ENCODE data around the gene SEMA5B.

SEMA5B gene

GRCh38 chr3:123002749-123003497, 24.6 kb downstream of the SEMA5B start:
- Histone ChIP-seq H3K27me3 (ENCODE audit: control insufficient read depth, insufficient read depth, low read length) (no peaks in the 10 kb centered on the region), H3K36me3 (ENCODE audit: control insufficient read depth, low read depth, low read length) (no peaks in the 10 kb centered on the region), H3K27ac (ENCODE audit: low read length) (no peak overlapping the region), H3K9ac (ENCODE audit: low read length) (no peak overlapping the region), H3K4me1 (ENCODE audit: control insufficient read depth, low read depth, low read length) (peaks cover 25% of the 10 kb centered on the region), H3K9me3 (ENCODE audit: control insufficient read depth, low read depth, low read length) (no peaks in the 10 kb centered on the region), H3K4me3 (ENCODE audit: low read length) (no peak overlapping the region)

DNA sequence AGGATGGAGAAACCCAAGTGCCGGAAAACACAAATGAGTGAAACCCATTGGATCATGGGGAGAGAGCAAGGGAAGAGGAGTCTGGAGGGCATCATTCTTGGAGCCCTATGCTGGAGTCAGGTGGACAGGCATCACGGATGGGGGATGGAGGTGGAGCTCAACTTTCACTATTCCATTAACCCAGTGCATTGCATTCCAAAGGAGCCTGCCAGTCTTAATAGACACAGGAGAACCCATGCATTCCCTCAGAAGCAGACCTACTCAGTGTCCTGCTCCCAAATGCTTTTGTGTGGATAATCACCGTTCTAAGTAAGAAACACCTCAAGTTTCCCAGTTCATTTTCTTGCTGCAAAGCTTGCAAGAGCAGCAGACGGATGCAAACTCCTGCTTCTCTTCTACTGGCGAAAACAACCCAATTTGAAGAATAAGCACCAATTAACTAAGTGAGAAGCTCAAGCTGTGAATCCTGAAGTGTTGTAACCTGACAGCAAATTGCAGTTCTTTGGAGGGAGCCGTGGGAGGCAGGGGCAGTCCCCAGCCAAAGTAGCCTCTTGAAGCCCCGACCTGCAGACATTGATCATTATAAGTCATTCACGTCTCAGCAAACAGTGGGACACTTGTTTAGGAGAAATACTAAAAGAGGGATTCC, 25.3 kb downstream of the SEMA5B start:
- H3K27ac ChIP-seq (ENCODE audit: low read length), result no peak overlapping the region
- H3K4me3 ChIP-seq (ENCODE audit: low read length), result no peak overlapping the region
- H3K9ac ChIP-seq (ENCODE audit: low read length), result no peak overlapping the region
- H3K27me3 ChIP-seq (ENCODE audit: control insufficient read depth, insufficient read depth, low read length), result no peaks in the 10 kb centered on the region
- H3K4me1 ChIP-seq (ENCODE audit: control insufficient read depth, low read depth, low read length), result peaks cover 24% of the 10 kb centered on the region
- H3K36me3 ChIP-seq (ENCODE audit: control insufficient read depth, low read depth, low read length), result no peaks in the 10 kb centered on the region
- no peaks in the 10 kb centered on the region for H3K9me3 ChIP-seq (ENCODE audit: control insufficient read depth, low read depth, low read length)

- H3K4me3 ChIP-seq (ENCODE audit: low read length), result no peak overlapping the region
- no peaks in the 10 kb centered on the region for H3K27me3 ChIP-seq (ENCODE audit: control insufficient read depth, insufficient read depth, low read length)
- no peak overlapping the region for H3K9ac ChIP-seq (ENCODE audit: low read length)
- H3K4me1 ChIP-seq (ENCODE audit: control insufficient read depth, low read depth, low read length), result peaks cover 18% of the 10 kb centered on the region
- H3K27ac ChIP-seq (ENCODE audit: low read length), result no peak overlapping the region
- H3K9me3 ChIP-seq (ENCODE audit: control insufficient read depth, low read depth, low read length), result no peaks in the 10 kb centered on the region
- no peaks in the 10 kb centered on the region for H3K36me3 ChIP-seq (ENCODE audit: control insufficient read depth, low read depth, low read length)
Observed at GRCh38 chr3:122998856-122999255, 28.7 kb downstream of the SEMA5B start.

GRCh38 chr3:122998206-122998605, 29.4 kb downstream of the SEMA5B start:
- Histone ChIP-seq H3K4me1 (ENCODE audit: control insufficient read depth, low read depth, low read length) (peaks cover 25% of the 10 kb centered on the region), H3K27ac (ENCODE audit: low read length) (no peak overlapping the region), H3K9ac (ENCODE audit: low read length) (no peak overlapping the region), H3K27me3 (ENCODE audit: control insufficient read depth, insufficient read depth, low read length) (no peaks in the 10 kb centered on the region), H3K9me3 (ENCODE audit: control insufficient read depth, low read depth, low read length) (no peaks in the 10 kb centered on the region), H3K4me3 (ENCODE audit: low read length) (no peak overlapping the region), H3K36me3 (ENCODE audit: control insufficient read depth, low read depth, low read length) (no peaks in the 10 kb centered on the region)

DNA sequence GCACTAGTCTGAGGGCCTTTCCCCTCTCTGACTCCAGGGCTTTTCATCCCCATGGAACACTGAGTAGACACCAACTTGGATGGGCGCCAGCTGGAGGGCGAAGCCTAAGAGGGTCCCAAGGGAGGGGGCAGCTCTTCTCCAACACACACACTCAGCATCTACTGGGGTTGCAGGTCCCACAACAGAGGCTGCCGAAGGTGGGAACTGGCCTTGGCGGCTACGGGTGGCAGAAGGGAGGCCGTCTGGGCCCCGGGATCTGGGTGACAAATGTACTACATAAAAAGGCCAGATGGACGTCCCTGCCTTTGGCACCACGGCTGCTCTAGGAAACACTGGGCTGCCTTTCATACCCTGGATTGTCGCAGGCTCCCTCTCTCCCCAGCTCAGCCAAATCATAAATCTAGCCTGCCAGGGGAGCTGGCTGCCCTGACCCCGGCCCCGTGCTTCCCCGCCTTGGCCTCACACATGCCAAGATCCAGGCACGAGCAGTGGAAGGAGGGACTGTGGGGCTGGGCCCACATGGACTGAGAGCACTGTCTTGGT, 31.5 kb downstream of the SEMA5B start:
- no peak overlapping the region for H3K9ac ChIP-seq (ENCODE audit: low read length)
- H3K4me3 ChIP-seq (ENCODE audit: low read length), result no peak overlapping the region
- H3K36me3 ChIP-seq (ENCODE audit: control insufficient read depth, low read depth, low read length), result no peaks in the 10 kb centered on the region
- no peaks in the 10 kb centered on the region for H3K27me3 ChIP-seq (ENCODE audit: control insufficient read depth, insufficient read depth, low read length)
- H3K4me1 ChIP-seq (ENCODE audit: control insufficient read depth, low read depth, low read length), result peaks cover 14% of the 10 kb centered on the region
- no peaks in the 10 kb centered on the region for H3K9me3 ChIP-seq (ENCODE audit: control insufficient read depth, low read depth, low read length)
- H3K27ac ChIP-seq (ENCODE audit: low read length), result no peak overlapping the region

- no peak overlapping the region for H3K9ac ChIP-seq (ENCODE audit: low read length)
- no peak overlapping the region for H3K4me3 ChIP-seq (ENCODE audit: low read length)
- H3K9me3 ChIP-seq (ENCODE audit: control insufficient read depth, low read depth, low read length), result no peaks in the 10 kb centered on the region
- H3K27ac ChIP-seq (ENCODE audit: low read length), result no peak overlapping the region
- H3K36me3 ChIP-seq (ENCODE audit: control insufficient read depth, low read depth, low read length), result no peaks in the 10 kb centered on the region
- H3K4me1 ChIP-seq (ENCODE audit: control insufficient read depth, low read depth, low read length), result peaks cover 14% of the 10 kb centered on the region
- H3K27me3 ChIP-seq (ENCODE audit: control insufficient read depth, insufficient read depth, low read length), result no peaks in the 10 kb centered on the region
Observed at GRCh38 chr3:122994954-122995353, 32.6 kb downstream of the SEMA5B start.

GRCh38 chr3:122993124-122993978, 34.2 kb downstream of the SEMA5B start:
- Histone ChIP-seq H3K4me3 (ENCODE audit: low read length) (no peak overlapping the region), H3K27ac (ENCODE audit: low read length) (no peak overlapping the region), H3K27me3 (ENCODE audit: control insufficient read depth, insufficient read depth, low read length) (no peaks in the 10 kb centered on the region), H3K4me1 (ENCODE audit: control insufficient read depth, low read depth, low read length) (peaks cover 25% of the 10 kb centered on the region), H3K36me3 (ENCODE audit: control insufficient read depth, low read depth, low read length) (no peaks in the 10 kb centered on the region), H3K9me3 (ENCODE audit: control insufficient read depth, low read depth, low read length) (no peaks in the 10 kb centered on the region), H3K9ac (ENCODE audit: low read length) (no peak overlapping the region)

- H3K4me3 ChIP-seq (ENCODE audit: low read length), result no peak overlapping the region
- no peaks in the 10 kb centered on the region for H3K9me3 ChIP-seq (ENCODE audit: control insufficient read depth, low read depth, low read length)
- H3K27ac ChIP-seq (ENCODE audit: low read length), result no peak overlapping the region
- H3K36me3 ChIP-seq (ENCODE audit: control insufficient read depth, low read depth, low read length), result no peaks in the 10 kb centered on the region
- peaks cover 32% of the 10 kb centered on the region for H3K4me1 ChIP-seq (ENCODE audit: control insufficient read depth, low read depth, low read length)
- no peak overlapping the region for H3K9ac ChIP-seq (ENCODE audit: low read length)
- H3K27me3 ChIP-seq (ENCODE audit: control insufficient read depth, insufficient read depth, low read length), result no peaks in the 10 kb centered on the region
Observed at GRCh38 chr3:122992676-122993075, 34.9 kb downstream of the SEMA5B start.

DNA sequence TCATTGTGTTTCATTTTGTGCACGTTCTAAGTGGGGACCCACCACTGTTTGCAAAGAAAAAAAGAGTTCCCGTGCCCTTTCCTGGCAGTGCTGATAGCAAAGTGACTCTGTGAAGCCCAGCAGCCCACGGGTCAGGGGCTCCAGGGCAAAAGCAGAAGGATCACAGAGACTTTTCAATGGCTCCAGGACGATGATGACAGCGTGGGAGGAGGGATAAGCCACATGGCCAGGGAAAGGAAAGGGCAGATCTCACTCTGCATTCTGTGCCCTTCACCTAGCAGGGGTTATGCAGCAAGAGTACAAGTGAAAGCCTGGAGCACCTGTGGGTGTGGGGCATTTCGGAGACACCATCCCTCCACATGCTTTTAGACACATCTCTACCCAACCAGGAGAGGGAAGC, 35.4 kb downstream of the SEMA5B start:
- Histone ChIP-seq H3K27me3 (ENCODE audit: control insufficient read depth, insufficient read depth, low read length) (no peaks in the 10 kb centered on the region), H3K4me1 (ENCODE audit: control insufficient read depth, low read depth, low read length) (peaks cover 37% of the 10 kb centered on the region), H3K9ac (ENCODE audit: low read length) (no peak overlapping the region), H3K27ac (ENCODE audit: low read length) (no peak overlapping the region), H3K36me3 (ENCODE audit: control insufficient read depth, low read depth, low read length) (no peaks in the 10 kb centered on the region), H3K4me3 (ENCODE audit: low read length) (no peak overlapping the region), H3K9me3 (ENCODE audit: control insufficient read depth, low read depth, low read length) (no peaks in the 10 kb centered on the region)

DNA sequence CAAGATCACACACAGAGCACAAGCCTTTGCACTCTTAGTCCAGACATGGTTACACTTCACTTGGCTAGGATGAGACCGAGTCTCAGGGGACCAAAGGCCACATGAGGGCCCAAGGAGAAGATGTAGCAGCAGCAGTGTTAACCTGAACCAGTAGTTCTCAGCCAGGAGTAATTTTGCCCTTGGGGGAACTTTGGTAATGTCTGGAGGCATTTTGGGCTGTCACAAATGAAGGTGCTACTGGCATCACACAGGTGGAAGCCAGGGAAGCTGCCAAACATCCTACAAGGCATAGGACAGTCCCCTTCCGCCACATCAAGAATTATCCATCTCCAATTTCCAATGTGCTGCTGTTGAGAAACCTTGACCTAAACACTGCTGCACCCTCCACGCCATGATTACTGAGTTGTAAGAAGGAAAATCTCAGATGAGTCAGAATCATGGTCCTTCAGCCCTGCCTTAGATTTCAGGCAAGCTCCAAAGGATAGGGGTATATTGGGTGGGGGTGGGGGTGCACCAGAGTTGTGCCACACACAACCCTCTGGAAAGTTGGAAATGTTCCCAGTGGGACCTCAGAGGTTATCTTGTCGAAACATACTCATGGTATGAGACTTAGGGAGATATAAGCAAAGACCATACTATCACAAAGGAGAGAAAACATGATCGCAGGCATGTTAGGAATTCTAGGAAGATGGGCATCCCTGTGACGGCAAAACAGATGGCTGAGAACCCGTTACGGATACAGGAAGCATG, 36.2 kb downstream of the SEMA5B start:
- no peak overlapping the region for H3K27ac ChIP-seq (ENCODE audit: low read length)
- no peak overlapping the region for H3K9ac ChIP-seq (ENCODE audit: low read length)
- H3K4me1 ChIP-seq (ENCODE audit: control insufficient read depth, low read depth, low read length), result peaks cover 44% of the 10 kb centered on the region
- no peaks in the 10 kb centered on the region for H3K9me3 ChIP-seq (ENCODE audit: control insufficient read depth, low read depth, low read length)
- H3K4me3 ChIP-seq (ENCODE audit: low read length), result no peak overlapping the region
- H3K36me3 ChIP-seq (ENCODE audit: control insufficient read depth, low read depth, low read length), result no peaks in the 10 kb centered on the region
- no peaks in the 10 kb centered on the region for H3K27me3 ChIP-seq (ENCODE audit: control insufficient read depth, insufficient read depth, low read length)
